HG03457 (cell line): ENCODE data around the gene MAGI3.
"Not testable (repeated sequence)": the region's sequence is repeated elsewhere in the genome, so short reads cannot be mapped to it uniquely, and the experiment has no call there.

Source experiments
- ATAC-seq: cut with Tn5 transposase; IDR thresholded peaks from one replicate; pipeline ENCODE4 v1.9.1; 2021; ENCODE audit warnings: moderate number of reproducible peaks; ENCODE audit not compliant: unreplicated experiment

The MAGI3 gene

DNA sequence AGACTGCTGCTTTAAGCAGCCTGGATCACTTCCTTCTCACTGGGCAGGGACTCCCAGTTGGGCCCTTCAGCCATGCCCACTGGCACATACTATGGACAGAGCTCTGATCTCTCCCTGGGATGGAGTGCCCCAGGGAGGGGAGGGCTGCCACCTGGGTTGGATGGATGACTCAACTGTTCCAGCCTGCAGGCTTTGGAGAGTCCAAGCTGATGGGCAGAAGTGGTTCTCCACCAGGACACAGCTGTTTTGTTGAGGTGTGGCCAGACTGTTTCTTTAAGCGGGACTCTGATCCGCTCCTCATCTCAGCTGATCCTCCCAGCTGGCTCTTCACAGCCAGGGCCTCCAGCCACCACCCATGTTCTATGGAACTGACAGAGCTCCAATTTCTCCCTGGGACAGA, 166.9 kb downstream of the MAGI3 start:
- no peak for ATAC-seq

GRCh38 chr1:113565621-113566020, 175.3 kb downstream of the MAGI3 start:
- no peak for ATAC-seq

- no peak for ATAC-seq
Observed at GRCh38 chr1:113567427-113567826, 177.1 kb downstream of the MAGI3 start.

GRCh38 chr1:113575744-113576260, 185.5 kb downstream of the MAGI3 start:
- ATAC-seq, result not testable (repeated sequence)

DNA sequence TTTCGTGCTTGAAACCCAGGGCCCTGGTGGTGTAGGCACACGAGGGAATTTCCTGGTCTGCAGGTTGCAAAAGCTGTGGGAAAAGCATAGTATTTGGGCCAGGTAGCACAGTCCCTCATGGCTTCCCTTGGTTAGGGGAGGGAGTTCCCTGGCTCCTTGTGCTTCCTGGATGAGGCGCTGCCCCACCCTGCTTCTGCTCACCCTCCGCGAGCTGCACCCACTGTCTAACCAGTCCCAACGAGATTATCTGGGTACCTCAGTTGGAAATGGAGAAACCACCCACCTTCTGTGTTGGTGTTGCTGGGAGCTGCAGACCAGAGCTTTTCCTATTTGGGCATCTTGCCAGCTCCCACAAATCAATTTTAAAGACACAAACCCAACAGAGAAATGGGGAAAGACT, 186.0 kb downstream of the MAGI3 start:
- no peak for ATAC-seq

GRCh38 chr1:113579256-113580018, 189.1 kb downstream of the MAGI3 start:
- no peak for ATAC-seq

GRCh38 chr1:113581323-113581722, 191.0 kb downstream of the MAGI3 start:
- ATAC-seq, result no peak

DNA sequence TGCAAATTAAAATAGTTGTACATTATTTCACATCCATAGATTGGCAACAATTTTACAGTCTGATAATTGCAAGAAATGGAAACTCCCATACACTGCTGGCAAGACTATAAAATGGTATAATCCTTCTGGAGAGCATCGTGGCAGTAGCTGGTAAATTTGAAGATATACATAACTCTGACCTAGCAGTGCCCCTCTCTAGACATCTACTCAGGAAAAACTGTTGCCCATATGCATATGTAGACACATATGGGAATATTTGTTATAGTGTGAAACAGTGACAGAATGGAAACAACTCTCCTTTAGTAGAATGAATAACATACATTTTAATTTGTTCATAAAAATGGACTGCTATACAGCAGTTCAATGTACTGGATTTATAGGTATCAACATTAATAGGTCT, 191.8 kb downstream of the MAGI3 start:
- ATAC-seq, result no peak

DNA sequence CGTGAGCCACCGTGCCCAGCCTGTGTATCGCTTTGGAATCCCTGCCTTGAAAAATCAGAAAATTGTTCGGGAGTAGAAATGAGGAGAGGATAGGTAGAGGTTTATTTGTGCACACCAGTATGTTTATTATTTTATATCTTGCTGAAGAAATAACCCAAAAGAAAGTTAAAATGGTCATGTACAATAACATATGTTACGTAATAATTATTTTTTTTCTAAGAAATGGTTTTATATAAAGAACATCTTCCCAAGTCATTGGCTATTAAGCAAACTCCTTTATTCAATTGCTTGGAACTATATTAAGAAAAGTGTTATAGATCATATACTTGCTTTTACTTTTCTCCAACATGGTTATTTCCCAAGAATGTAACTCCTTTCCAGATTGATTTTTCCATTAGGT, 197.2 kb downstream of the MAGI3 start:
- no peak for ATAC-seq

DNA sequence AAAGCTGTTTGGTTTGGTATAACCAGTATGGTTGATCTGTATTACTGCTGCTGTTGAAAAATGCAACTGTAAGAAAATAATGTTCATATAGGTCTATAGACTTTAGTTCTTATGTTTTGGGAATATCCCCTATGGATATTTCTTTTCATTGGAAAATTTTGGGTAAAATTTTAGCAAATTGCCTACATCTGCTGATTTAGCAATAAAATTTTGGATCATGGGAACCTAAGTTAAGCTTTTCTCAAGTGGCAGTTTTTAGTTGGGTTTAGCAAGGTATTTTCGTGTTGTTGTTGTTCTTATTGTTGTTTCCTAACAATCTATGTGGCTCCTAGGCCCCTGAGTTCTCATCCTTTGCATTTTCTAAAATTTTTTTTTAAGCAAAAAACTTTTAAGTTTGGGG, 201.9 kb downstream of the MAGI3 start:
- ATAC-seq, result no peak

GRCh38 chr1:113593550-113594297, 203.4 kb downstream of the MAGI3 start:
- no peak for ATAC-seq

DNA sequence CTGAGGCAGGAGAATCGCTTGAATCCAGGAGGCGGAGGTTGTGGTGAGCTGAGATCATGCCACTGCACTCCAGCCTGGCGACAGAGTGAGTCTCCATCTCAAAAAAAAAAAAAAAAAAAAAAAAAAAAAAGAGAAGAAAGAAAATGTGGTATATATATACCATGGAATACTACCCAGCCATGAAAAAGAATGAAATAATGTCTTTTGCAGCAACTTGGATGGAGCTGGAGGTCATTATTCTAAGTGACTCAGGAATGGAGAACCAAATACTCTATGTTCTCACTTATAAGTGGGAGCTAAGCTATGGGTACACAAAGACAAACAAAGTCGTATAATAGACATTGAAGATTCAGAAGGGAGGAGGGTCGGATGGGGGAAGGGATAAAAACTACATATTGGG, 214.2 kb downstream of the MAGI3 start:
- ATAC-seq, result not testable (repeated sequence)

DNA sequence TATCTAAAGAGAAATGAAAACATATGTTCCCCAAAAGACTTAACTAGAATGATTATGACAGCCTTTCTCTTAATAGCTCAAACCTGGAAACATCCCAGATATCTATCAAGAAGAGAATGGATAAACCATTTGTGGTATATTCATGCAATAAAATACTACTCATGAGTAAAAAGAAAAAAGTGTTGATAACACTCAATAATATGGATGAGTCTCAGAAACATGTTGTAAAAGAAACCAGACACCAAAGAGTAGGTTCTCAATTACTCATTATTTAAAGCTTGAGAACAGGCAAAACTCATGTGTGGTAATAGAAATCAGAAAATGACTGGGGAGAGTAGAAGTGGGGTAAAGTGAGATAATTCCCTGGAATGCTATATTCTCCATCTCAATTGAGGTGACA, 214.8 kb downstream of the MAGI3 start:
- ATAC-seq, result no peak

DNA sequence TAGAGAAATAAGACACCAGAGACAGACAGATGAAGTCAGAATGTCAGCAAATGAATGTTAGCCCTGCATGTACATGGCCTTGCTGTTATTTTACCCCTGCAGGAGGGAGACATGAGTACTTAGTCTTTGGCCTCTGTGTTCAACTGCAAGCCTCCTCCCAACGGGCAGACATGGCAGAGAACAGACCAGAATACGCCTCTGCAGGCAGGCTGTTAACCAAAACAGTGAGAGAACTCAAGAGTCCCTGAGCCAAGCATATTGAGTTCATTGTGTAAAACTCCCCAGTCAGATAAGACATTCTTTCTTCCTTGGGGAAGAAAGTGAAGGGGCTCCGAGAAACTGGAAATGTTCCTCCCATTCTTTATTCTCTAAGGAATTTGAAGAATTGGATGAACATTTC, 218.1 kb downstream of the MAGI3 start:
- ATAC-seq, result no peak

DNA sequence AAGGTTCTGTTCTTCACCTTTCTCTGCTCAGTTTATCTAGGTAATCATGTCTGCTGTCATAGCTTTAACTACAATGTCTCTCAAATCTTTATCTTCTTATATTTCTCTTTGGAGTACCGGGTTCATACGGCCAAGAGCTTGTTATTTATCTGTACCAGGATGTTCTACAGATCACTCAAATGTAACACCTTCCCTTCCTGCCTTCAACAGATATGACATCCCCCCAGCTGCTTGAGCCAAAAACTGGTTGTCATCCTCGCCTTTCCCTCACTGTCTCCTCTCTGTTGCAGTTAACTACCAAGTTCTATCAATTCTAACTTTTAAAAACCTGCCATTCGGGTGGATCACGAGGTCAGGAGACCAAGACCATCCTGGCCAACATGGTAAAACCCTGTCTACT, 220.1 kb downstream of the MAGI3 start:
- ATAC-seq, result no peak

DNA sequence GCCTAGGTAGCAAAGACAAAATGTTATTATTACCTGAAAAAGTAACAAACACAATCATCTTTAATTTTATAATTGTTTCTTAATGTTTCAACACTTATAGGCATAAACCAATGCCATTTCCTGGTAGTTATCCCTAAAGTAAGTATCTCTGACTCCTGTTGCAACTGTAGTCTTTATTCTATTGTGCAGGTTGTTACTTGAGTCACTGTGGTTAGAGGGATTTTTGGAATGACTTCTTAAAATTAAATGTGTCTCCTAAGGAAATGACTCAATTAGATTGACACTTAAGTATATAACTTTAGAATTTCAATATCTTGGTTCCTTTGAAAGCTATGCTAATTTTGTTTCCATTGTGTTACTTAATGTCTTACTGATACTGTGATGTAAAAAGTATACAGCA, 225.1 kb downstream of the MAGI3 start:
- ATAC-seq, result no peak

GRCh38 chr1:113616156-113616555, 225.8 kb downstream of the MAGI3 start:
- no peak for ATAC-seq

- no peak for ATAC-seq
Observed at GRCh38 chr1:113617438-113618141, 227.3 kb downstream of the MAGI3 start.

GRCh38 chr1:113628997-113629396, 238.7 kb downstream of the MAGI3 start:
- ATAC-seq, result no peak

GRCh38 chr1:113630340-113631327, 240.3 kb downstream of the MAGI3 start:
- ATAC-seq, result no peak
